Type B pancreatic cell (in vitro differentiated cells): Measurements from ENCODE around the gene RAB40A. TPM values are rescaled to one million over a fixed set of nuclear protein-coding genes. Genes with fewer than 3 reads are reported as not detected.
"Not testable (repeated sequence)": the region's sequence is repeated elsewhere in the genome, so short reads cannot be mapped to it uniquely, and the experiment has no call there.

ENCODE experiments used
- DNase-seq: peaks from one replicate; pipeline ENCODE4 v3.0.0; 2021; ENCODE audit warnings: mixed read lengths; ENCODE audit not compliant: unreplicated experiment; ENCODE audit errors: extremely low spot score
- H3K27ac Mint-ChIP-seq: 2 replicates; pipeline ENCODE4 v1.8.0; 2021; ENCODE audit warnings: mild to moderate bottlenecking, mixed read lengths
- H3K27me3 Mint-ChIP-seq: 2 replicates; pipeline ENCODE4 v1.8.0; 2021; ENCODE audit warnings: mixed read lengths
- H3K36me3 Mint-ChIP-seq: 2 replicates; pipeline ENCODE4 v1.8.0; 2021; ENCODE audit warnings: mixed read lengths
- H3K4me1 Mint-ChIP-seq: one replicate; pipeline ENCODE4 v1.8.0; 2021; ENCODE audit warnings: mixed read lengths; ENCODE audit not compliant: unreplicated experiment
- H3K4me3 Mint-ChIP-seq: 2 replicates; pipeline ENCODE4 v1.8.0; 2021; ENCODE audit warnings: mild to moderate bottlenecking, mixed read lengths
- H3K9me3 Mint-ChIP-seq: 2 replicates; pipeline ENCODE4 v1.8.0; 2021; ENCODE audit warnings: mixed read lengths
- CTCF ChIP-seq: fragments of 200-600 bp; sonication (generic); conservative IDR thresholded peaks from 2 replicates; pipeline ENCODE4 v1.5.0; 2021; ENCODE audit warnings: antibody characterized with exemption, mild to moderate bottlenecking
- total RNA-seq: library from RNA; stranded (reverse); gene quantifications from 2 replicates; pipeline ENCODE4 v1.2.1, GENCODE V29; 2021; ENCODE audit warnings: low replicate concordance

Gene RAB40A
- total RNA-seq, 1 donor from 2014 or later: 0.51 TPM

GRCh38 chrX:103480526-103480925 lies 38.8 kb downstream of the RAB40A start:
- Mint-ChIP-seq H3K4me1 (no peaks in the 10 kb centered on the region), H3K36me3 (no peaks in the 10 kb centered on the region), H3K9me3 (no peaks in the 10 kb centered on the region), H3K27me3 (no peaks in the 10 kb centered on the region), H3K27ac (no peak overlapping the region), H3K4me3 (no peak overlapping the region)
- DNase-seq: no peak
- TF ChIP-seq CTCF: no peak

GRCh38 chrX:103477496-103477895 lies 41.8 kb downstream of the RAB40A start:
- TF ChIP-seq CTCF: no peak
- no peak for DNase-seq
- Mint-ChIP-seq H3K4me1 (no peaks in the 10 kb centered on the region), H3K9me3 (no peaks in the 10 kb centered on the region), H3K36me3 (no peaks in the 10 kb centered on the region), H3K27ac (no peak overlapping the region), H3K27me3 (no peaks in the 10 kb centered on the region), H3K4me3 (no peak overlapping the region)

GRCh38 chrX:103475381-103475780 lies 43.9 kb downstream of the RAB40A start:
- DNase-seq: no peak
- Mint-ChIP-seq H3K36me3 (no peaks in the 10 kb centered on the region), H3K4me1 (no peaks in the 10 kb centered on the region), H3K4me3 (no peak overlapping the region), H3K27ac (no peak overlapping the region), H3K9me3 (no peaks in the 10 kb centered on the region), H3K27me3 (no peaks in the 10 kb centered on the region)
- TF ChIP-seq CTCF: no peak

GRCh38 chrX:103469977-103470376 lies 49.3 kb downstream of the RAB40A start:
- H3K9me3 Mint-ChIP-seq, H3K27me3 Mint-ChIP-seq, DNase-seq, H3K4me3 Mint-ChIP-seq, H3K27ac Mint-ChIP-seq, H3K36me3 Mint-ChIP-seq, H3K4me1 Mint-ChIP-seq: not testable (repeated sequence)

GRCh38 chrX:103467887-103468286 lies 51.4 kb downstream of the RAB40A start:
- Mint-ChIP-seq H3K4me3 (no peak overlapping the region), H3K4me1 (peaks cover 5% of the 10 kb centered on the region), H3K9me3 (no peaks in the 10 kb centered on the region), H3K27me3 (no peaks in the 10 kb centered on the region), H3K36me3 (no peaks in the 10 kb centered on the region), H3K27ac (no peak overlapping the region)
- no peak for TF ChIP-seq CTCF
- DNase-seq: no peak

- no peak for TF ChIP-seq CTCF
- H3K4me3 Mint-ChIP-seq: no peak overlapping the region
- no peaks in the 10 kb centered on the region for H3K9me3 Mint-ChIP-seq
- no peaks in the 10 kb centered on the region for H3K27me3 Mint-ChIP-seq
- H3K4me1 Mint-ChIP-seq: peaks cover 5% of the 10 kb centered on the region
- H3K27ac Mint-ChIP-seq: no peak overlapping the region
- no peak for DNase-seq
- no peaks in the 10 kb centered on the region for H3K36me3 Mint-ChIP-seq
These were observed 52.1 kb downstream of the RAB40A start for GRCh38 chrX:103467156-103467555.
